ENCODE measurements around the gene LGALS3BP. TPM values are rescaled to one million over a fixed set of nuclear protein-coding genes. Genes with fewer than 3 reads are reported as not detected.

The LGALS3BP gene
- total and polyA plus RNA-seq, 2 of the 13 experiments (the other 11 are each of a cell fraction or from before 2014, with no cell fraction given) = 137 to 332 TPM

DNA sequence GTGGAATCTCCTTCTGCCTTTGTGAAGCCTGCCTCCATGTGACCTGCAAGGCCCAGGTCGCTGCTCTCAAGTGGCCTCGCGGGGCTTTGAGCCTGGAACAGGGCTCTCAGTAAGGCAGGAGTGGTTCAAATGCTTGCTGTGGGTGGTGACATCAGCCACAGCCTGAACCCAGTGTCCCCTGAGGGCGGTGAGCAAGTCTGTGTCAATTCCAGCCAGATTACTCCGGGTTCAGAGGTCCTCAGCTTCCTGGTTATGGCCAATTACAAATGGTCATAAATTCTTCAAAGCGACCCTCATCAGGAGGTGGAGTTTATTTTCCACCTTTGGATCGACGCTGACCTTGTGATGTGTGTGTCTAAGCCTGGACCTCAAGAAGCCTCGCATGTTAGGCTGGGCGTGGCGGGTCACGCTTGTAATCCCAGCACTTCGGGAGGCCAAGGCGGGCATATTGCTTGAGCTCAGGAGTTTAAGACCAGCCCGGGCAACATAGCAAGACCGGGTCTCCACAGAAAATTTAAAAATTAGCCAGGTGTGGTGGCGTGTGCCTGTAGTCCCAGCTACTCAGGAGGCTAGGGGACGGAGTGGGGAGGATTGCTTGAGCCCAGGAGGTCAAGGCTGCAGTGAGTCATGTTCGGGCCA is 17.3 kb downstream of the LGALS3BP start (continued):
- TF ChIP-seq MYPOP (CRISPR knock-in tag; IDR thresholded peaks at IDR 0.05) (peak; percentile 74; the same call in 1 of the 2 replicates), GLMP (CRISPR knock-in tag; IDR thresholded peaks at IDR 0.05; ENCODE audit: borderline replicate concordance) (no peak), ZNF841 (CRISPR knock-in tag; IDR thresholded peaks at IDR 0.05; ENCODE audit: borderline replicate concordance) (no peak), PBX3 (CRISPR knock-in tag; IDR thresholded peaks at IDR 0.05; ENCODE audit: borderline replicate concordance) (no peak), CHD2 (IDR thresholded peaks at IDR 0.05; ENCODE audit: low read depth, low read length) (peak; percentile 82), ARID3A (IDR thresholded peaks at IDR 0.05; ENCODE audit: low read depth, low read length) (peak; percentile 91), ZBTB43 (CRISPR knock-in tag; conservative IDR thresholded peaks at IDR 0.05) (no peak), TOE1 (CRISPR knock-in tag; IDR thresholded peaks at IDR 0.05) (no peak), DNMT1 (CRISPR knock-in tag; IDR thresholded peaks at IDR 0.05) (no peak)
- TF ChIP-seq, protein P1, sequence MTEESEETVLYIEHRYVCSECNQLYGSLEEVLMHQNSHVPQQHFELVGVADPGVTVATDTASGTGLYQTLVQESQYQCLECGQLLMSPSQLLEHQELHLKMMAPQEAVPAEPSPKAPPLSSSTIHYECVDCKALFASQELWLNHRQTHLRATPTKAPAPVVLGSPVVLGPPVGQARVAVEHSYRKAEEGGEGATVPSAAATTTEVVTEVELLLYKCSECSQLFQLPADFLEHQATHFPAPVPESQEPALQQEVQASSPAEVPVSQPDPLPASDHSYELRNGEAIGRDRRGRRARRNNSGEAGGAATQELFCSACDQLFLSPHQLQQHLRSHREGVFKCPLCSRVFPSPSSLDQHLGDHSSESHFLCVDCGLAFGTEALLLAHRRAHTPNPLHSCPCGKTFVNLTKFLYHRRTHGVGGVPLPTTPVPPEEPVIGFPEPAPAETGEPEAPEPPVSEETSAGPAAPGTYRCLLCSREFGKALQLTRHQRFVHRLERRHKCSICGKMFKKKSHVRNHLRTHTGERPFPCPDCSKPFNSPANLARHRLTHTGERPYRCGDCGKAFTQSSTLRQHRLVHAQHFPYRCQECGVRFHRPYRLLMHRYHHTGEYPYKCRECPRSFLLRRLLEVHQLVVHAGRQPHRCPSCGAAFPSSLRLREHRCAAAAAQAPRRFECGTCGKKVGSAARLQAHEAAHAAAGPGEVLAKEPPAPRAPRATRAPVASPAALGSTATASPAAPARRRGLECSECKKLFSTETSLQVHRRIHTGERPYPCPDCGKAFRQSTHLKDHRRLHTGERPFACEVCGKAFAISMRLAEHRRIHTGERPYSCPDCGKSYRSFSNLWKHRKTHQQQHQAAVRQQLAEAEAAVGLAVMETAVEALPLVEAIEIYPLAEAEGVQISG (CRISPR knock-in tag; IDR thresholded peaks at IDR 0.05) = peak; percentile 66
- TF ChIP-seq, protein P2, sequence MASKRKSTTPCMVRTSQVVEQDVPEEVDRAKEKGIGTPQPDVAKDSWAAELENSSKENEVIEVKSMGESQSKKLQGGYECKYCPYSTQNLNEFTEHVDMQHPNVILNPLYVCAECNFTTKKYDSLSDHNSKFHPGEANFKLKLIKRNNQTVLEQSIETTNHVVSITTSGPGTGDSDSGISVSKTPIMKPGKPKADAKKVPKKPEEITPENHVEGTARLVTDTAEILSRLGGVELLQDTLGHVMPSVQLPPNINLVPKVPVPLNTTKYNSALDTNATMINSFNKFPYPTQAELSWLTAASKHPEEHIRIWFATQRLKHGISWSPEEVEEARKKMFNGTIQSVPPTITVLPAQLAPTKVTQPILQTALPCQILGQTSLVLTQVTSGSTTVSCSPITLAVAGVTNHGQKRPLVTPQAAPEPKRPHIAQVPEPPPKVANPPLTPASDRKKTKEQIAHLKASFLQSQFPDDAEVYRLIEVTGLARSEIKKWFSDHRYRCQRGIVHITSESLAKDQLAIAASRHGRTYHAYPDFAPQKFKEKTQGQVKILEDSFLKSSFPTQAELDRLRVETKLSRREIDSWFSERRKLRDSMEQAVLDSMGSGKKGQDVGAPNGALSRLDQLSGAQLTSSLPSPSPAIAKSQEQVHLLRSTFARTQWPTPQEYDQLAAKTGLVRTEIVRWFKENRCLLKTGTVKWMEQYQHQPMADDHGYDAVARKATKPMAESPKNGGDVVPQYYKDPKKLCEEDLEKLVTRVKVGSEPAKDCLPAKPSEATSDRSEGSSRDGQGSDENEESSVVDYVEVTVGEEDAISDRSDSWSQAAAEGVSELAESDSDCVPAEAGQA (IDR thresholded peaks at IDR 0.05; ENCODE audit: low read depth) = peak; percentile 44
- TF ChIP-seq, protein P2 (CRISPR knock-in tag; IDR thresholded peaks at IDR 0.05; ENCODE audit: borderline replicate concordance) = no peak

All from HepG2 (cell line).